TTC549 (cell line): ENCODE measurements around the gene BTBD19.
"Not testable (repeated sequence)": the region's sequence is repeated elsewhere in the genome, so short reads cannot be mapped to it uniquely, and the experiment has no call there.

Experiments used
- FAIRE-seq: peaks from 2 replicates; lab custom pipeline; 2012; peaks lifted over from hg19 to GRCh38; lab: Jason Lieb, UNC

The BTBD19 gene

GRCh38 chr1:44788120-44788860, 20.0 kb upstream of the BTBD19 start, which contains the start of gene BEST4:
Gene BEST4, minus strand, starts transcription at chr1:44788170. Its CDS starts 465 bp downstream, at chr1:44787705.
- no peak for FAIRE-seq

- no peak for FAIRE-seq
Measured at GRCh38 chr1:44790968-44791801, 17.1 kb upstream of the BTBD19 start.

GRCh38 chr1:44792736-44793502, 15.4 kb upstream of the BTBD19 start:
- no peak for FAIRE-seq

GRCh38 chr1:44797886-44798285, 10.4 kb upstream of the BTBD19 start:
- not testable (repeated sequence) for FAIRE-seq

- no peak for FAIRE-seq
Measured at GRCh38 chr1:44798481-44799365, 9.6 kb upstream of the BTBD19 start.

- FAIRE-seq, result peak; percentile 85
Measured at GRCh38 chr1:44799770-44800584, 8.3 kb upstream of the BTBD19 start, which contains the start of gene PLK3. Gene PLK3, plus strand, starts transcription at chr1:44800377. Its CDS starts 87 bp downstream, at chr1:44800464.

GRCh38 chr1:44801491-44802305, 6.6 kb upstream of the BTBD19 start:
- FAIRE-seq, result no peak

- no peak for FAIRE-seq
Measured at GRCh38 chr1:44802306-44803061, 5.8 kb upstream of the BTBD19 start.

GRCh38 chr1:44803062-44803311, 5.3 kb upstream of the BTBD19 start:
- FAIRE-seq, result no peak

GRCh38 chr1:44803312-44804095, 4.8 kb upstream of the BTBD19 start:
- no peak for FAIRE-seq

- FAIRE-seq, result no peak
Measured at GRCh38 chr1:44805311-44806024, 2.9 kb upstream of the BTBD19 start.

- FAIRE-seq, result no peak
Measured at GRCh38 chr1:44806025-44806703, 2.2 kb upstream of the BTBD19 start.

GRCh38 chr1:44806704-44807363, 1.5 kb upstream of the BTBD19 start, which contains the start of gene DYNLT4:
Gene DYNLT4, minus strand, starts transcription at chr1:44807351. Its CDS starts 683 bp downstream, at chr1:44806668.
- FAIRE-seq, result no peak

- no peak for FAIRE-seq
Measured at GRCh38 chr1:44807364-44808062, 810 bp upstream of the BTBD19 start.

GRCh38 chr1:44808938-44809917, 905 bp downstream of the BTBD19 start:
- FAIRE-seq, result no peak
